PC-3 (cell line): Measurements from ENCODE around the gene HIC1.

ENCODE experiments used
- CTCF ChIP-seq: fragments of 300-600 bp; sonication (generic); conservative IDR thresholded peaks from 2 replicates; pipeline ENCODE4 v1.5.1; 2017; ENCODE audit warnings: antibody characterized with exemption, low read depth, mild to moderate bottlenecking, low read length
- EZH2 ChIP-seq: fragments of 300-600 bp; sonication (generic); IDR thresholded peaks from one replicate; pipeline ENCODE4 v1.6.1; 2017; ENCODE audit warnings: antibody characterized with exemption, mild to moderate bottlenecking, low read length; ENCODE audit not compliant: unreplicated experiment
- EZH2phosphoT487 ChIP-seq: fragments of 300-600 bp; sonication (generic); IDR thresholded peaks from 2 replicates; pipeline ENCODE4 v1.6.1; 2018; ENCODE audit warnings: mild to moderate bottlenecking, antibody characterized with exemption, low read length, borderline replicate concordance

GRCh38 chr17:2015314-2015713, 39.6 kb upstream of the HIC1 start:
- TF ChIP-seq CTCF (no peak), EZH2phosphoT487 (no peak), EZH2 (no peak)
